PC-3 (cell line): ENCODE measurements around the gene CYS1. TPM values are rescaled to one million over a fixed set of nuclear protein-coding genes. Genes with fewer than 3 reads are reported as not detected.
"Not testable (repeated sequence)": the region's sequence is repeated elsewhere in the genome, so short reads cannot be mapped to it uniquely, and the experiment has no call there.

Source experiments
- ATAC-seq: fragments of 200-7000 bp; cut with Tn5 transposase; 2 replicates; pipeline ENCODE4 v1.9.1; 2020; ENCODE audit warnings: mild to moderate bottlenecking, moderate library complexity
- BruUV-seq: library from RNA; stranded (reverse); fragments of 400-500 nt; replicated peaks from 2 replicates; lab custom pipeline; 2021; lab: Mats Ljungman, UMichigan
- CTCF ChIA-PET: fragments of 300-600 bp; sonication (Branson Sonifier 250); formaldehyde crosslinking; loops from one replicate; lab custom pipeline; 2022; ENCODE audit warnings: antibody characterized with exemption; lab: Charles Lee
- POLR2A ChIA-PET: fragments of 300-600 bp; sonication (Branson Sonifier 250); formaldehyde crosslinking; loops from one replicate; lab custom pipeline; 2022; ENCODE audit warnings: antibody characterized with exemption; ENCODE audit not compliant: unreplicated experiment; lab: Charles Lee
- DNase-seq: peaks from one replicate; pipeline ENCODE4 v3.0.0-alpha.2; 2015
- H2AFZ ChIP-seq: fragments of 300-600 bp; sonication (generic); 2 replicates; pipeline ENCODE4 v1.6.0; 2016; ENCODE audit warnings: antibody characterized with exemption, low read length
- H3F3A ChIP-seq: fragments of 300-600 bp; sonication (generic); one replicate; pipeline ENCODE4 v1.6.0; 2017; ENCODE audit warnings: antibody characterized with exemption, low read length, control low read depth, mild to moderate bottlenecking; ENCODE audit not compliant: unreplicated experiment
- H3K27ac ChIP-seq: fragments of 300-600 bp; sonication (generic); 2 replicates; pipeline ENCODE4 v1.5.1; 2016; ENCODE audit warnings: mild to moderate bottlenecking, low read length
- H3K27me3 ChIP-seq: fragments of 300-600 bp; sonication (generic); 2 replicates; pipeline ENCODE4 v1.6.1; 2016; ENCODE audit warnings: low read length, mixed read lengths
- H3K36me3 ChIP-seq: fragments of 300-600 bp; sonication (generic); 2 replicates; pipeline ENCODE4 v1.6.1; 2016; ENCODE audit warnings: low read depth, mixed run types, low read length, mixed read lengths
- H3K4me1 ChIP-seq: fragments of 300-600 bp; sonication (generic); 2 replicates; pipeline ENCODE4 v1.5.1; 2016; ENCODE audit warnings: low read length; ENCODE audit not compliant: insufficient read depth
- H3K4me2 ChIP-seq: fragments of 300-600 bp; sonication (generic); 2 replicates; pipeline ENCODE4 v1.6.0; 2016; ENCODE audit warnings: low read length
- H3K4me3 ChIP-seq: fragments of 300-600 bp; sonication (generic); 2 replicates; pipeline ENCODE4 v1.5.1; 2016; ENCODE audit warnings: mild to moderate bottlenecking, low read length, mixed read lengths
- H3K79me2 ChIP-seq: fragments of 300-600 bp; sonication (generic); 2 replicates; pipeline ENCODE4 v1.6.1; 2017; ENCODE audit warnings: low read length, mixed read lengths
- H3K9ac ChIP-seq: fragments of 300-600 bp; sonication (generic); 2 replicates; pipeline ENCODE4 v1.6.0; 2016; ENCODE audit warnings: mild to moderate bottlenecking, low read length
- H3K9me2 ChIP-seq: fragments of 300-600 bp; sonication (generic); replicated peaks from 2 replicates; pipeline ENCODE4 v1.6.1; 2016; ENCODE audit warnings: mixed run types, low read length, mixed read lengths
- H3K9me3 ChIP-seq: fragments of 300-600 bp; sonication (generic); 2 replicates; pipeline ENCODE4 v1.6.1; 2016; ENCODE audit warnings: low read length, mixed read lengths
- H4K20me1 ChIP-seq: fragments of 300-600 bp; sonication (generic); 2 replicates; pipeline ENCODE4 v1.6.1; 2016; ENCODE audit warnings: low read length, mixed read lengths
- EZH2 ChIP-seq: fragments of 300-600 bp; sonication (generic); IDR thresholded peaks from one replicate; pipeline ENCODE4 v1.6.1; 2017; ENCODE audit warnings: antibody characterized with exemption, mild to moderate bottlenecking, low read length; ENCODE audit not compliant: unreplicated experiment
- EZH2phosphoT487 ChIP-seq: fragments of 300-600 bp; sonication (generic); IDR thresholded peaks from 2 replicates; pipeline ENCODE4 v1.6.1; 2018; ENCODE audit warnings: mild to moderate bottlenecking, antibody characterized with exemption, low read length, borderline replicate concordance
- intact Hi-C: fragments of 100-400 bp; cut with micrococcal nuclease; formaldehyde crosslinking; loops from 2 replicates; pipeline ENCODE4 v1.9.0; 2023
- total RNA-seq: library from RNA; depleted of rRNA; stranded (reverse); fragments of >200 nt; gene quantifications from 2 replicates; pipeline ENCODE4 v1.2.3, GENCODE V29; 2014
- TF ChIP-seq, protein P1 (sequence below): fragments of 300-600 bp; sonication (generic); conservative IDR thresholded peaks from 2 replicates; pipeline ENCODE4 v1.5.1; 2017; ENCODE audit warnings: antibody characterized with exemption, low read depth, mild to moderate bottlenecking, low read length

CYS1 gene
- total RNA-seq, 1 experiment from 2014 or later = 0.15 TPM

DNA sequence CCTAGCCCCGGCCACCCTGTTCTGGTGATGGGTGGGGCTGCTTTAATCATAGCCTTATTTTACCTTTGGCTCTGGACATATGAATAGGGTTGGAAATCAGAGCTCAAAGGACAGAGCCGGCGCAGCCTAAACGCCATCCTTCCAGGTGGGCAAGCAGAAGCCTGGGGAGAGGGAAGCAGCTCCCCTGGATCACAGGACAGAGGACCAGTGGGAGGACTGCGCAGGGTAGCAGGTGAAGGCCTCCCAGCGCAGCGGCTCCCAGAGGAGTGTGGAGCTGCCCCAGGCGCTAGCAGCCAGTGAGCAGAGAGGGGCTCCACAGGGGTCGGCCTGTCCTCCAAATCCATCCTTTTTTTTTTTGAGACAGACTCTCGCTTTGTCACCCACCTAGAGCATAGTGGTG, 16.4 kb upstream of the CYS1 start:
- Histone ChIP-seq H3K27me3 (no peaks in the 10 kb centered on the region), H3K79me2 (no peaks in the 10 kb centered on the region), H3K9me3 (no peaks in the 10 kb centered on the region), H3K4me3 (no peak overlapping the region), H3K4me1 (no peaks in the 10 kb centered on the region), H3K9me2 (no peaks in the 10 kb centered on the region), H3K27ac (no peak overlapping the region), H3K9ac (no peak overlapping the region), H2AFZ (no peak overlapping the region), H4K20me1 (no peaks in the 10 kb centered on the region), H3K4me2 (no peak overlapping the region), H3K36me3 (no peaks in the 10 kb centered on the region), H3F3A (no peaks in the 10 kb centered on the region)
- intact Hi-C loops = loop anchor here (1.0 kb wide), 1 partner anchor 24 kb away; no protein-coding TSS in a partner anchor
- CTCF ChIA-PET = interaction anchor here (0.6 to 2.6 kb wide), 12 partner anchors 11 to 341 kb away, joined by 3 to 86 read pairs (median 3); no protein-coding TSS in a partner anchor
- DNase-seq (no peak), ATAC-seq (no peak)
- POLR2A ChIA-PET = interaction anchor here (0.8 kb wide), 1 partner anchor 24 kb away, joined by 14 read pairs; no protein-coding TSS in a partner anchor
- TF ChIP-seq EZH2phosphoT487 (no peak), EZH2 (no peak)
- TF ChIP-seq, protein P1, sequence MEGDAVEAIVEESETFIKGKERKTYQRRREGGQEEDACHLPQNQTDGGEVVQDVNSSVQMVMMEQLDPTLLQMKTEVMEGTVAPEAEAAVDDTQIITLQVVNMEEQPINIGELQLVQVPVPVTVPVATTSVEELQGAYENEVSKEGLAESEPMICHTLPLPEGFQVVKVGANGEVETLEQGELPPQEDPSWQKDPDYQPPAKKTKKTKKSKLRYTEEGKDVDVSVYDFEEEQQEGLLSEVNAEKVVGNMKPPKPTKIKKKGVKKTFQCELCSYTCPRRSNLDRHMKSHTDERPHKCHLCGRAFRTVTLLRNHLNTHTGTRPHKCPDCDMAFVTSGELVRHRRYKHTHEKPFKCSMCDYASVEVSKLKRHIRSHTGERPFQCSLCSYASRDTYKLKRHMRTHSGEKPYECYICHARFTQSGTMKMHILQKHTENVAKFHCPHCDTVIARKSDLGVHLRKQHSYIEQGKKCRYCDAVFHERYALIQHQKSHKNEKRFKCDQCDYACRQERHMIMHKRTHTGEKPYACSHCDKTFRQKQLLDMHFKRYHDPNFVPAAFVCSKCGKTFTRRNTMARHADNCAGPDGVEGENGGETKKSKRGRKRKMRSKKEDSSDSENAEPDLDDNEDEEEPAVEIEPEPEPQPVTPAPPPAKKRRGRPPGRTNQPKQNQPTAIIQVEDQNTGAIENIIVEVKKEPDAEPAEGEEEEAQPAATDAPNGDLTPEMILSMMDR = no peak
- BruUV-seq = no TSS peak

DNA sequence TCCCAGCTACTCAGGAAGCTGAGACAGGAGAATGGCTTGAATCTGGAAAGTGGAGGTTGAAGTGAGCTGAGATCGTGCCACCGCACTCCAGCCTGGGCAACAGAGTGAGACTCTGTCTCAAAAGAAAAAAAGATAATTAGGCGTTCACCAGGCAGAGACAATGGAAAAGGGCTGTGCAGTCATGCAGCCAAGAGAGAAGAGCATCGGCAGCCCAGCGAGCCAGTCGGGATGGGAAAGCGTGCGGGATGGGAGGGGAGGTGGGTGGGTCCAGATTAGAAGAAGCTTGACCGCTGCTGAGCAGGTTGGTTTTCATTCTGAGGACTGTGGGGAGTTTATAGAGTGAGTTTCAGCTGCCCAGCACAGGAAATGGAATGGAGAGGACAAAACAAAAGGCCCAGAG, 15.0 kb upstream of the CYS1 start:
- no peak overlapping the region for H3K27ac ChIP-seq
- H3K27me3 ChIP-seq = no peaks in the 10 kb centered on the region
- no peaks in the 10 kb centered on the region for H4K20me1 ChIP-seq
- CTCF ChIA-PET = no interaction called here
- H2AFZ ChIP-seq = no peak overlapping the region
- H3K36me3 ChIP-seq = no peaks in the 10 kb centered on the region
- DNase-seq = no peak
- intact Hi-C loops = no loop called here
- H3F3A ChIP-seq = no peaks in the 10 kb centered on the region
- no peak overlapping the region for H3K9ac ChIP-seq
- no peak for ATAC-seq
- H3K4me1 ChIP-seq = no peaks in the 10 kb centered on the region
- H3K9me2 ChIP-seq = no peaks in the 10 kb centered on the region
- no peak overlapping the region for H3K4me3 ChIP-seq
- no peaks in the 10 kb centered on the region for H3K79me2 ChIP-seq
- H3K4me2 ChIP-seq = no peak overlapping the region
- TF ChIP-seq EZH2phosphoT487 = no peak
- TF ChIP-seq, protein P1 = no peak
- TF ChIP-seq EZH2 = no peak
- H3K9me3 ChIP-seq = no peaks in the 10 kb centered on the region
- POLR2A ChIA-PET = no interaction called here
- BruUV-seq = no TSS peak

DNA sequence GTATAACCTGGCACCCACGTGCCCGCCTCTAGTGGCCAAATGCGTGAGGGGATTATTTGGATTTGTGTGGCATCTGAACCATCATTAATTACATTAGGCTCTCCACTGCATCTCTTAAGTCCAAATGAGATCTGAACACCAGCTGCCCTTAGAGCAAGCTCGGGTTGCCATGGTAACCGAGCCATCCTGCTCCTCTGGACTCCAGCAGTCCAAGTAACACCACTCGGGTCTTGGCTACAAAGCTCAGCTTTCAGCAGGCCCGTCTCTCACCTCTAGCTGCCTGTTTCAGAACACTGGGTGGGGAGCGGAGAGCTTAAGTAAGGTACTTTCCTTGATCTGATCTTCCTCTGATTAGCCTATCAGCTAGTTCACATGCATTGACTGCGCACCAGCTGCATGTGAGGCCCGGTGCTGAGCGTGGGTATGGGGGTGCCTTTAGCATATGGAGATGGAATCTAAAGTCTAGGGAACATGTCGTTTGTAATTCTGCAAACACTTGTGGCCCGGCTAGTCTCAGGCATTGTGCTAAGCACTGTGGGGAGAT, 14.1 kb upstream of the CYS1 start:
- Histone ChIP-seq H2AFZ (no peak overlapping the region), H3K4me3 (no peak overlapping the region), H3F3A (no peaks in the 10 kb centered on the region), H3K9ac (no peak overlapping the region), H3K36me3 (no peaks in the 10 kb centered on the region), H3K9me2 (no peaks in the 10 kb centered on the region), H3K27ac (no peak overlapping the region), H4K20me1 (no peaks in the 10 kb centered on the region), H3K27me3 (no peaks in the 10 kb centered on the region), H3K79me2 (no peaks in the 10 kb centered on the region), H3K4me1 (no peaks in the 10 kb centered on the region), H3K4me2 (no peak overlapping the region), H3K9me3 (no peaks in the 10 kb centered on the region)
- intact Hi-C loops = no loop called here
- ChIA-PET POLR2A (no interaction called here), CTCF (no interaction called here)
- TF ChIP-seq EZH2 = no peak
- TF ChIP-seq, protein P1 = no peak
- TF ChIP-seq EZH2phosphoT487 = no peak
- DNase-seq (no peak), ATAC-seq (no peak)
- no TSS peak for BruUV-seq

DNA sequence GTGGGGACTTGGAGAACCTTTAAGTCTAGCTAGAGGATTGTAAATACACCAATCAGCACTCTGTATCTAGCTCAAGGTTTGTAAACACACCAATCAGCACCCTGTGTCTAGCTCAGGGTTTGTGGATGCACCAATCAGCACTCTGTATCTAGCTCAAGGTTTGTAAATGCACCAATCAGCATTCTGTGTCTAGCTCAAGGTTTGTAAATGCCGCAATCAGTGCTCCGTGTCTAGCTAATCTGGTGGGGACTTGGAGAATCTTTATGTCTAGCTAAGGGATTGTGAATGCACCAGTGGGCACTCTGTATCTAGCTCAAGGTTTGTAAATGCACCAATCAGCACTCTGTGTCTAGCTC, 11.7 kb upstream of the CYS1 start:
- CTCF ChIA-PET = interaction anchor here (0.7 kb wide), 1 partner anchor 18 kb away, joined by 3 read pairs; no protein-coding TSS in a partner anchor
- DNase-seq, H4K20me1 ChIP-seq, ATAC-seq, H3K27ac ChIP-seq, H3K4me3 ChIP-seq, H3K4me2 ChIP-seq, intact Hi-C loops, H3K79me2 ChIP-seq, H3K27me3 ChIP-seq, H3K9ac ChIP-seq, H3K4me1 ChIP-seq, H3K9me3 ChIP-seq, H3K36me3 ChIP-seq, H3K9me2 ChIP-seq, H3F3A ChIP-seq, BruUV-seq, H2AFZ ChIP-seq: not testable (repeated sequence)
- POLR2A ChIA-PET = interaction anchor here (0.6 kb wide), 1 partner anchor 96 kb away, joined by 3 read pairs; no protein-coding TSS in a partner anchor
